Measurements from ENCODE around the gene YAF2.

GRCh38 chr12:42163913-42164312 lies 74.1 kb downstream of the YAF2 start:
- TF ChIP-seq CTCF (IDR thresholded peaks at IDR 0.05): no peak
- no peak for TF ChIP-seq POLR2A (IDR thresholded peaks at IDR 0.05)
